Sigmoid colon (tissue), 7 donors: Measurements from ENCODE around the gene MBP. TPM values are rescaled to one million over a fixed set of nuclear protein-coding genes. Genes with fewer than 3 reads are reported as not detected.

Experiments
- DNase-seq: peaks from one replicate; pipeline ENCODE4 v3.0.0-alpha.2; 2019
- H3K27ac ChIP-seq, 4 donors: fragments of 200-600 bp; sonication (generic); one replicate each; pipeline ENCODE4 v1.5.1; 2016 to 2019; ENCODE audit warnings: mild to moderate bottlenecking in 1 of 4
- H3K27me3 ChIP-seq, 3 donors: fragments of 200-600 bp; sonication (generic); one replicate each; pipeline ENCODE4 v1.5.1; 2019; ENCODE audit warnings: mild to moderate bottlenecking in 1 of 3
- H3K36me3 ChIP-seq, 4 donors: fragments of 200-600 bp; sonication (generic); one replicate each; pipeline ENCODE4 v1.5.1; 2016 to 2019
- H3K4me1 ChIP-seq, 4 donors: fragments of 200-600 bp; sonication (generic); one replicate each; pipeline ENCODE4 v1.5.1; 2017 to 2019
- H3K4me3 ChIP-seq, 4 donors: fragments of 200-600 bp; sonication (generic); one replicate each; pipeline ENCODE4 v1.5.1; 2017 to 2019; ENCODE audit warnings: mild to moderate bottlenecking in 2 of 4, moderate library complexity in 1 of 4
- H3K9me3 ChIP-seq, 4 donors: fragments of 200-600 bp in 3 of 4; sonication (generic) in 3 of 4; one replicate each; pipeline versions ENCODE4 v1.5.1 to v1.6.1; 2013 to 2019
- CTCF ChIP-seq, 4 experiments: fragments of 450-650 bp in 3 of 4; fragments of 200-600 bp in 1 of 4; IDR thresholded peaks; one replicate each; pipeline ENCODE4 v1.5.1; 2016 to 2019; ENCODE audit warnings: antibody characterized with exemption in 4 of 4, mild to moderate bottlenecking in 3 of 4, moderate library complexity in 2 of 4
- EP300 ChIP-seq, 4 donors: sonication (generic); formaldehyde crosslinking; IDR thresholded peaks; one replicate each; pipeline ENCODE4 v1.6.1; 2017; ENCODE audit warnings: antibody characterized with exemption in 4 of 4
- POLR2A ChIP-seq, 2 donors: fragments of 450-650 bp; IDR thresholded peaks; one replicate each; pipeline ENCODE4 v1.6.1; 2016; ENCODE audit warnings: antibody characterized with exemption in 2 of 2, mild to moderate bottlenecking in 2 of 2, moderate library complexity in 2 of 2
- POLR2AphosphoS5 ChIP-seq, 4 donors: sonication (generic); formaldehyde crosslinking; IDR thresholded peaks; one replicate each; pipeline ENCODE4 v1.6.1; 2017; ENCODE audit warnings: antibody characterized with exemption in 4 of 4
- WGBS, 2 donors: extraction: QIAGEN DNeasy Blood & Tissue Kit; methylation state at CpG; one replicate each; pipeline ENCODE4 v1.1.7; 2013; 5-methylcytosine and 5-hydroxymethylcytosine counted together
- intact Hi-C: fragments of 100-400 bp; cut with DNase I; formaldehyde crosslinking; loops from one replicate; pipeline ENCODE4 v1.15.1; 2023
- polyA plus RNA-seq, 3 donors: library from polyadenylated mRNA; stranded (reverse); fragments of 200-250 nt; gene quantifications; one replicate each; pipeline ENCODE4 v1.2.3, GENCODE V29; 2013
- total RNA-seq, 4 donors: library from RNA; depleted of rRNA; stranded (reverse); fragments of >200 nt; gene quantifications; one replicate each; pipeline ENCODE4 v1.1.0, GENCODE V29; 2016
- donor health status: healthy with polysubstance abuse.
- donor health status: Bipolar disorder and iron deficiency.
- donor health status: healthy.

The MBP gene
- total and polyA plus RNA-seq, 7 donors, result 18.3 to 30.7 (median 24.0) TPM

- peaks cover 0 to 6% (median 3%) of the 10 kb centered on the region in 4 donors for H3K4me1 ChIP-seq
- H3K27me3 ChIP-seq, result no peaks in the 10 kb centered on the region
- H3K27ac ChIP-seq, result no peak overlapping the region
- H3K4me3 ChIP-seq, result no peak overlapping the region
- no peaks in the 10 kb centered on the region for H3K36me3 ChIP-seq
- peaks cover 0 to 2% (median 0%) of the 10 kb centered on the region in 4 donors for H3K9me3 ChIP-seq
- intact Hi-C loops, result no loop called here
- DNase-seq, result no peak
- TF ChIP-seq POLR2A (IDR thresholded peaks at IDR 0.05) (no peak), EP300 (IDR thresholded peaks at IDR 0.05) (no peak), POLR2AphosphoS5 (IDR thresholded peaks at IDR 0.05) (no peak), CTCF (IDR thresholded peaks at IDR 0.05) (no peak)
- 85 to 89% methylated on average over 7 of the region's 7 CpGs for WGBS, 2 donors
These were observed 136.2 kb downstream of the MBP start for GRCh38 chr18:76996429-76996828.

- intact Hi-C loops, result no loop called here
- no peak overlapping the region for H3K27ac ChIP-seq
- H3K27me3 ChIP-seq, result no peaks in the 10 kb centered on the region
- TF ChIP-seq POLR2AphosphoS5 (IDR thresholded peaks at IDR 0.05), result no peak
- TF ChIP-seq CTCF (IDR thresholded peaks at IDR 0.05), result no peak
- TF ChIP-seq POLR2A (IDR thresholded peaks at IDR 0.05), result no peak
- no peak for TF ChIP-seq EP300 (IDR thresholded peaks at IDR 0.05)
- H3K9me3 ChIP-seq, result peaks cover 0 to 2% (median 0%) of the 10 kb centered on the region in 4 donors
- H3K4me3 ChIP-seq, result no peak overlapping the region
- WGBS, 2 donors, result 66 to 71% methylated on average over 7 of the region's 7 CpGs
- peaks cover 0 to 5% (median 2%) of the 10 kb centered on the region in 4 donors for H3K4me1 ChIP-seq
- H3K36me3 ChIP-seq, result no peaks in the 10 kb centered on the region
- no peak for DNase-seq
These were observed 136.7 kb downstream of the MBP start for GRCh38 chr18:76995896-76996295.

- Histone ChIP-seq H3K4me3 (no peak overlapping the region), H3K27ac (no peak overlapping the region), H3K27me3 (no peaks in the 10 kb centered on the region), H3K4me1 (no peaks in the 10 kb centered on the region), H3K9me3 (peaks cover 0 to 2% (median 0%) of the 10 kb centered on the region in 4 donors), H3K36me3 (no peaks in the 10 kb centered on the region)
- intact Hi-C loops, result no loop called here
- no peak for DNase-seq
- 76 to 87% methylated on average over 8 of the region's 8 CpGs for WGBS, 2 donors
- TF ChIP-seq POLR2AphosphoS5 (IDR thresholded peaks at IDR 0.05), result no peak
- TF ChIP-seq POLR2A (IDR thresholded peaks at IDR 0.05), result no peak
- no peak for TF ChIP-seq CTCF (IDR thresholded peaks at IDR 0.05)
- TF ChIP-seq EP300 (IDR thresholded peaks at IDR 0.05), result no peak
These were observed 138.4 kb downstream of the MBP start for GRCh38 chr18:76994086-76994654.

GRCh38 chr18:76993573-76993972 lies 139.0 kb downstream of the MBP start:
- H3K4me3 ChIP-seq, result no peak overlapping the region
- H3K36me3 ChIP-seq, result no peaks in the 10 kb centered on the region
- DNase-seq, result no peak
- WGBS, 2 donors, result 95% methylated on average over 11 of the region's 11 CpGs
- H3K27ac ChIP-seq, result no peak overlapping the region
- intact Hi-C loops, result no loop called here
- H3K27me3 ChIP-seq, result no peaks in the 10 kb centered on the region
- H3K4me1 ChIP-seq, result no peaks in the 10 kb centered on the region
- TF ChIP-seq EP300 (IDR thresholded peaks at IDR 0.05), result no peak
- peaks cover 0 to 2% (median 0%) of the 10 kb centered on the region in 4 donors for H3K9me3 ChIP-seq

GRCh38 chr18:76993085-76993382 lies 139.5 kb downstream of the MBP start:
- H3K9me3 ChIP-seq, result peaks cover 0 to 2% (median 0%) of the 10 kb centered on the region in 4 donors
- no peaks in the 10 kb centered on the region for H3K4me1 ChIP-seq
- 92 to 93% methylated on average over 6 of the region's 6 CpGs for WGBS, 2 donors
- TF ChIP-seq EP300 (IDR thresholded peaks at IDR 0.05), result no peak
- no peak for TF ChIP-seq POLR2A (IDR thresholded peaks at IDR 0.05)
- no peak for TF ChIP-seq POLR2AphosphoS5 (IDR thresholded peaks at IDR 0.05)
- TF ChIP-seq CTCF (IDR thresholded peaks at IDR 0.05), result no peak
- no peak overlapping the region for H3K27ac ChIP-seq
- no peak for DNase-seq
- no peaks in the 10 kb centered on the region for H3K36me3 ChIP-seq
- H3K27me3 ChIP-seq, result no peaks in the 10 kb centered on the region
- H3K4me3 ChIP-seq, result no peak overlapping the region
- intact Hi-C loops, result no loop called here
